Right lobe of liver (tissue), 6 donors: ENCODE measurements around the gene NUBPL. TPM values are rescaled to one million over a fixed set of nuclear protein-coding genes. Genes with fewer than 3 reads are reported as not detected.
"Not testable (repeated sequence)": the region's sequence is repeated elsewhere in the genome, so short reads cannot be mapped to it uniquely, and the experiment has no call there.

Experiments used
- ATAC-seq, 4 donors: fragments of 200-7000 bp; cut with Tn5 transposase; one replicate each; pipeline ENCODE4 v1.9.1; 2020; ENCODE audit warnings: mild to moderate bottlenecking in 4 of 4, moderate library complexity in 4 of 4
- DNase-seq, 3 donors: peaks; one replicate each; pipeline ENCODE4 v3.0.0-alpha.2; 2020
- H3K27ac ChIP-seq, 3 donors: fragments of 200-600 bp; one replicate each; pipeline ENCODE4 v1.8.0; 2022
- H3K27me3 ChIP-seq, 2 donors: fragments of 200-600 bp; one replicate each; pipeline ENCODE4 v1.8.0; 2022
- H3K36me3 ChIP-seq, 4 donors: fragments of 200-600 bp; sonication (generic) in 1 of 4; one replicate each; pipeline versions ENCODE4 v1.5.1 to v1.8.0; 2017 to 2022; ENCODE audit warnings: control low read depth in 1 of 4
- H3K4me1 ChIP-seq, 4 donors: fragments of 200-600 bp; sonication (generic) in 1 of 4; one replicate each; pipeline versions ENCODE4 v1.5.1 to v1.8.0; 2017 to 2022; ENCODE audit warnings: control low read depth in 1 of 4
- H3K4me3 ChIP-seq, 3 donors: fragments of 200-600 bp; one replicate each; pipeline ENCODE4 v1.8.0; 2022
- H3K9me3 ChIP-seq, 4 donors: fragments of 200-600 bp; sonication (generic) in 1 of 4; one replicate each; pipeline versions ENCODE4 v1.5.1 to v1.8.0; 2017 to 2022; ENCODE audit warnings: control low read depth in 1 of 4
- CTCF ChIP-seq, 4 donors: fragments of 200-600 bp in 3 of 4; fragments of 450-650 bp in 1 of 4; IDR thresholded peaks; one replicate each; pipeline versions ENCODE4 v1.5.1 to v1.8.0; 2016 to 2022; ENCODE audit warnings: antibody characterized with exemption in 4 of 4, mild to moderate bottlenecking in 2 of 4
- POLR2A ChIP-seq: fragments of 450-650 bp; IDR thresholded peaks from one replicate; pipeline ENCODE4 v1.6.1; 2017; ENCODE audit warnings: antibody characterized with exemption, mild to moderate bottlenecking
- WGBS: methylation state at CpG from one replicate; pipeline ENCODE4 v1.1.6; 2018; ENCODE audit warnings: low coverage, low lambda C conversion rate; ENCODE audit not compliant: insufficient coverage; ENCODE audit errors: missing lambda C conversion rate; 5-methylcytosine and 5-hydroxymethylcytosine counted together
- intact Hi-C, 2 donors: fragments of 100-400 bp; cut with DNase I; formaldehyde crosslinking; loops; one replicate each; pipeline versions ENCODE4 v1.11.2 to v1.14.1; 2022
- total RNA-seq, 6 experiments: library from RNA; depleted of rRNA in 2 of 6; stranded (reverse); fragments of >200 nt in 2 of 6; fragmentation: NEBNext Ultra II Directional in 3 of 6; extraction: Animal tissue kit (Norgen Biotek cat#: 25700) in 3 of 6; gene quantifications; one replicate each; pipeline versions ENCODE4 v1.1.0 to v1.2.4, GENCODE V29; 2016 to 2023
- donor health status: DM: no; HTN: yes; CAD: no.
- donor health status: DM: no; HTN: no; CAD: no.
- donor health status: DM: no; HTN: no; CAD: no.
- donor health status: DM: no; HTN: yes; CAD: no.
- donor health status: DM: no; HTN: yes; CAD: no.

Gene NUBPL
- total RNA-seq, 6 experiments from 2014 or later = 6.3 to 9.5 (median 7.2) TPM

- Histone ChIP-seq H3K27me3 (no peaks in the 10 kb centered on the region), H3K27ac (no peak overlapping the region), H3K9me3 (no peaks in the 10 kb centered on the region), H3K36me3 (no peaks in the 10 kb centered on the region), H3K4me1 (no peaks in the 10 kb centered on the region), H3K4me3 (no peak overlapping the region)
- no peak for TF ChIP-seq POLR2A
- TF ChIP-seq CTCF (IDR thresholded peaks at IDR 0.05) = peak; percentile 32 to 44 (median 38)
- DNase-seq (no peak), ATAC-seq (peak; percentile 79 to 98 (median 90))
- intact Hi-C loops = no loop called here
- 62% methylated on average over 3 of the region's 3 CpGs for WGBS
Measured at GRCh38 chr14:31787377-31787776, 226.2 kb downstream of the NUBPL start.

- WGBS = 100% methylated on average over 1 of the region's 1 CpG
- Histone ChIP-seq H3K27ac (no peak overlapping the region), H3K4me1 (no peaks in the 10 kb centered on the region), H3K4me3 (no peak overlapping the region), H3K27me3 (no peaks in the 10 kb centered on the region), H3K9me3 (no peaks in the 10 kb centered on the region), H3K36me3 (no peaks in the 10 kb centered on the region)
- TF ChIP-seq CTCF (IDR thresholded peaks at IDR 0.05) = no peak
- no peak for TF ChIP-seq POLR2A
- DNase-seq = no peak
- intact Hi-C loops = no loop called here
- ATAC-seq = no peak
Measured at GRCh38 chr14:31788340-31788739, 227.1 kb downstream of the NUBPL start.

- ATAC-seq = no peak
- Histone ChIP-seq H3K27me3 (no peaks in the 10 kb centered on the region), H3K4me1 (no peaks in the 10 kb centered on the region), H3K9me3 (no peaks in the 10 kb centered on the region), H3K36me3 (no peaks in the 10 kb centered on the region), H3K4me3 (no peak overlapping the region), H3K27ac (no peak overlapping the region)
- intact Hi-C loops = no loop called here
- TF ChIP-seq POLR2A (no peak), CTCF (IDR thresholded peaks at IDR 0.05) (no peak)
- no peak for DNase-seq
Measured at GRCh38 chr14:31792726-31793125, 231.5 kb downstream of the NUBPL start.

GRCh38 chr14:31797946-31798345, 236.7 kb downstream of the NUBPL start:
- H3K27me3 ChIP-seq, H3K4me1 ChIP-seq, ATAC-seq, DNase-seq, H3K36me3 ChIP-seq, H3K4me3 ChIP-seq, H3K9me3 ChIP-seq, intact Hi-C loops, H3K27ac ChIP-seq: not testable (repeated sequence)
- 91% methylated on average over 1 of the region's 3 CpGs for WGBS

- TF ChIP-seq CTCF (IDR thresholded peaks at IDR 0.05) (no peak), POLR2A (no peak)
- Histone ChIP-seq H3K4me1 (no peaks in the 10 kb centered on the region), H3K36me3 (no peaks in the 10 kb centered on the region), H3K4me3 (no peak overlapping the region), H3K9me3 (no peaks in the 10 kb centered on the region), H3K27ac (no peak overlapping the region), H3K27me3 (no peaks in the 10 kb centered on the region)
- DNase-seq (no peak), ATAC-seq (peak in 3 of 4 donors; percentile 44 to 53 (median 47))
- intact Hi-C loops = no loop called here
Measured at GRCh38 chr14:31802838-31803237, 241.6 kb downstream of the NUBPL start.
